ENCODE results near the gene RAB3C. TPM values are rescaled to one million over a fixed set of nuclear protein-coding genes. Genes with fewer than 3 reads are reported as not detected.

The RAB3C gene
- polyA plus RNA-seq, 1 donor (not counting 4 experiments of a cell fraction or from before 2014, with no cell fraction given): not detected

- Histone ChIP-seq H3K4me1 (ENCODE audit: control insufficient read depth, extremely low read depth, insufficient read depth, low read length) (no peaks in the 10 kb centered on the region), H4K20me1 (ENCODE audit: control insufficient read depth, extremely low read depth, insufficient read depth, low read length) (no peaks in the 10 kb centered on the region), H3K79me2 (ENCODE audit: control insufficient read depth, insufficient read depth, low read length) (no peaks in the 10 kb centered on the region), H3K9ac (ENCODE audit: control insufficient read depth, extremely low read depth, insufficient read depth, low read length) (no peak overlapping the region), H3K27me3 (ENCODE audit: control insufficient read depth, extremely low read depth, insufficient read depth, low read length) (peaks cover 12% of the 10 kb centered on the region), H3K9me1 (ENCODE audit: control insufficient read depth, extremely low read depth, insufficient read depth, low read length) (no peaks in the 10 kb centered on the region), H3K27ac (ENCODE audit: control insufficient read depth, insufficient read depth, low read length) (no peak overlapping the region), H3K36me3 (ENCODE audit: control insufficient read depth in 2 of 2, extremely low read depth in 1 of 2, insufficient read depth in 2 of 2, low read length in 2 of 2) (no peaks in the 10 kb centered on the region), H3K4me3 (ENCODE audit: control insufficient read depth in 2 of 3, extremely low read depth in 1 of 3, insufficient read depth in 2 of 3, low read depth in 1 of 3, low read length in 3 of 3) (no peak overlapping the region), H2AFZ (ENCODE audit: control insufficient read depth, low read length) (no peak overlapping the region), H3K9me3 (ENCODE audit: control insufficient read depth, low read depth, low read length) (no peaks in the 10 kb centered on the region), H3K4me2 (ENCODE audit: control insufficient read depth, extremely low read depth, insufficient read depth, low read depth, low read length) (no peak overlapping the region)
- TF ChIP-seq EZH2 (IDR thresholded peaks at IDR 0.05; ENCODE audit: low read length): no peak
- TF ChIP-seq CTCF (optimal IDR thresholded peaks at IDR 0.05 in 1 of 3, IDR thresholded peaks at IDR 0.05 in 1 of 3, conservative IDR thresholded peaks at IDR 0.05 in 1 of 3; ENCODE audit: extremely low read depth in 1 of 3, insufficient read depth in 2 of 3, low read length in 3 of 3): no peak
- FAIRE-seq (no peak), DNase-seq (ENCODE audit: low read depth, low spot score) (no peak)
- dilution Hi-C loops (cut with MboI; ENCODE audit: extremely low pct_ligation_motif_present, low sequenced_read_pairs): loop anchor here (25.0 kb wide), 1 partner anchor 291 kb away; no protein-coding TSS in a partner anchor
Observed at GRCh38 chr5:58803056-58803455, 220.2 kb downstream of the RAB3C start.

GRCh38 chr5:58804291-58804690 lies 221.4 kb downstream of the RAB3C start:
- no peak overlapping the region for H3K4me3 ChIP-seq (ENCODE audit: control insufficient read depth in 2 of 3, extremely low read depth in 1 of 3, insufficient read depth in 2 of 3, low read depth in 1 of 3, low read length in 3 of 3)
- H3K36me3 ChIP-seq (ENCODE audit: control insufficient read depth in 2 of 2, extremely low read depth in 1 of 2, insufficient read depth in 2 of 2, low read length in 2 of 2): no peaks in the 10 kb centered on the region
- no peaks in the 10 kb centered on the region for H3K9me1 ChIP-seq (ENCODE audit: control insufficient read depth, extremely low read depth, insufficient read depth, low read length)
- H3K9me3 ChIP-seq (ENCODE audit: control insufficient read depth, low read depth, low read length): no peaks in the 10 kb centered on the region
- H3K27me3 ChIP-seq (ENCODE audit: control insufficient read depth, extremely low read depth, insufficient read depth, low read length): peaks cover 12% of the 10 kb centered on the region
- TF ChIP-seq CTCF (optimal IDR thresholded peaks at IDR 0.05 in 1 of 3, IDR thresholded peaks at IDR 0.05 in 1 of 3, conservative IDR thresholded peaks at IDR 0.05 in 1 of 3; ENCODE audit: extremely low read depth in 1 of 3, insufficient read depth in 2 of 3, low read length in 3 of 3) (no peak), EZH2 (IDR thresholded peaks at IDR 0.05; ENCODE audit: low read length) (no peak)
- H3K79me2 ChIP-seq (ENCODE audit: control insufficient read depth, insufficient read depth, low read length): no peaks in the 10 kb centered on the region
- FAIRE-seq (no peak), DNase-seq (ENCODE audit: low read depth, low spot score) (no peak)
- H3K4me1 ChIP-seq (ENCODE audit: control insufficient read depth, extremely low read depth, insufficient read depth, low read length): no peaks in the 10 kb centered on the region
- no peak overlapping the region for H2AFZ ChIP-seq (ENCODE audit: control insufficient read depth, low read length)
- H4K20me1 ChIP-seq (ENCODE audit: control insufficient read depth, extremely low read depth, insufficient read depth, low read length): no peaks in the 10 kb centered on the region
- no peak overlapping the region for H3K9ac ChIP-seq (ENCODE audit: control insufficient read depth, extremely low read depth, insufficient read depth, low read length)
- H3K27ac ChIP-seq (ENCODE audit: control insufficient read depth, insufficient read depth, low read length): no peak overlapping the region
- dilution Hi-C loops (cut with MboI; ENCODE audit: extremely low pct_ligation_motif_present, low sequenced_read_pairs): loop anchor here (25.0 kb wide), 1 partner anchor 292 kb away; no protein-coding TSS in a partner anchor
- H3K4me2 ChIP-seq (ENCODE audit: control insufficient read depth, extremely low read depth, insufficient read depth, low read depth, low read length): no peak overlapping the region
